Immature natural killer cell (primary cell): ENCODE results near the gene TMEM51. TPM values are rescaled to one million over a fixed set of nuclear protein-coding genes. Genes with fewer than 3 reads are reported as not detected.
A peak's percentile ranks its signal among the peaks of the same experiment; 100 is the strongest.

Source experiments
- DNase-seq, 3 donors: peaks; one replicate each; pipeline ENCODE4 v3.0.0; 2022; ENCODE audit warnings: mixed read lengths in 1 of 3
- H3K27ac Mint-ChIP-seq, 6 donors: one replicate each; pipeline ENCODE4 v1.8.0; 2020; ENCODE audit warnings: mixed read lengths in 6 of 6, mild to moderate bottlenecking in 5 of 6, inconsistent platforms in 4 of 6, moderate library complexity in 3 of 6
- H3K27me3 Mint-ChIP-seq, 3 donors: one replicate each; pipeline ENCODE4 v1.8.0; 2020 to 2021; ENCODE audit warnings: low read depth in 3 of 3, mild to moderate bottlenecking in 3 of 3, mixed read lengths in 3 of 3, moderate library complexity in 3 of 3, inconsistent platforms in 1 of 3
- H3K36me3 Mint-ChIP-seq, 3 donors: one replicate each; pipeline ENCODE4 v1.8.0; 2020; ENCODE audit warnings: mixed read lengths in 3 of 3, inconsistent platforms in 2 of 3, mild to moderate bottlenecking in 2 of 3
- H3K4me1 Mint-ChIP-seq, 2 donors: one replicate each; pipeline ENCODE4 v1.8.0; 2020; ENCODE audit warnings: inconsistent platforms in 2 of 2, mild to moderate bottlenecking in 2 of 2, mixed read lengths in 2 of 2, moderate library complexity in 1 of 2
- H3K4me3 Mint-ChIP-seq, 5 donors: one replicate each; pipeline ENCODE4 v1.8.0; 2020; ENCODE audit warnings: mild to moderate bottlenecking in 5 of 5, mixed read lengths in 5 of 5, inconsistent platforms in 3 of 5, moderate library complexity in 3 of 5
- H3K9me3 Mint-ChIP-seq, 6 donors: one replicate each; pipeline ENCODE4 v1.8.0; 2020; ENCODE audit warnings: mild to moderate bottlenecking in 6 of 6, mixed read lengths in 6 of 6, inconsistent platforms in 4 of 6, moderate library complexity in 3 of 6
- polyA plus RNA-seq, 3 donors: library from polyadenylated mRNA; unstranded; fragments of 300-500 nt; fragmentation: Illumina TruSeq; gene quantifications; one replicate each; pipeline ENCODE4 v1.2.3, GENCODE V29; 2021

TMEM51 gene
- polyA plus RNA-seq, 3 donors from 2014 or later = not detected

DNA sequence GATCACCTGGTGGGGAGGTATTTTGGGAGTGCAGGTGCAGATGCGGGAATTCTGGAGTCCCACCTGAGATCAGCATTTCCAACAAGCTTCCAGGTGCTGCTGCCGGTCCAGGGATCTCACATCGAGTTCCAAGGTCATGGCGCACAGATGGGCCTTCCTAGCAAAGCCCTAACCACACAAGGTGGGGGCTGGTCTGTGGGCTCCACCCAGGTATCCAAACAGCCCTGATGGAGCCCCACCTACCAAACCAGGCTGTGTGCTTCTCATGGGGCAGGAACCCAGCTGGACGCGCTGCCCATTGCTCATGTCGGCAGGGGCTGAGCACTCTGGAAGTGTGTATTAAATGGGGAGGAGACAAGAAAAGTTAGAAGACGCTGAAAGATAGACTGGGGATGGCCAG is 35.0 kb upstream of the TMEM51 start:
- no peak overlapping the region for H3K27ac Mint-ChIP-seq
- DNase-seq = no peak
- no peaks in the 10 kb centered on the region for H3K9me3 Mint-ChIP-seq
- peaks cover 0 to 9% (median 3%) of the 10 kb centered on the region in 3 donors for H3K27me3 Mint-ChIP-seq
- H3K4me3 Mint-ChIP-seq = no peak overlapping the region
- H3K36me3 Mint-ChIP-seq = no peaks in the 10 kb centered on the region
- H3K4me1 Mint-ChIP-seq = no peaks in the 10 kb centered on the region

GRCh38 chr1:15120251-15120945 is 33.1 kb upstream of the TMEM51 start:
- DNase-seq = no peak
- Mint-ChIP-seq H3K27me3 (peaks cover 0 to 11% (median 3%) of the 10 kb centered on the region in 3 donors), H3K27ac (no peak overlapping the region), H3K9me3 (no peaks in the 10 kb centered on the region), H3K4me1 (no peaks in the 10 kb centered on the region), H3K4me3 (no peak overlapping the region), H3K36me3 (no peaks in the 10 kb centered on the region)

DNA sequence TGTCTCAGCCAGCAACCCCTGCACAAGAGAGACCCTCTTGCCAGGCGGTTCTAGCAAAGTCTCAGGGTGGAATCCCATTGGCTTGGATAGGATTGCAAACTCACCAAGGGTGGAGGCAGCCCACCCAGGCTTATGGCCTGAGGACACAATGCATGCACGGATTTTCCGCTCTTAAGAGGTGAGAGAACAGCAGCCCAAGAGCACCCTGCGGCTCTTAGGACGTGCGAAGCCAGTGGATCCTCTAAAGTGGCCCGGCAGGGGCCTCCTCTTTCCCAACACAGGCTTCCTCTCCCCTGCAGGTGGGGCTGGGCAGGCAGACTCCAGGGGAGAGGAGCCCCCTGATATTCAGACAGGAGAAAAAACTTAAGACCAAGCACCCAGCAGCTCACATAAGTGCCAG is 31.2 kb upstream of the TMEM51 start:
- Mint-ChIP-seq H3K27ac (no peak overlapping the region), H3K36me3 (no peaks in the 10 kb centered on the region), H3K4me3 (no peak overlapping the region), H3K27me3 (peaks cover 0 to 11% (median 4%) of the 10 kb centered on the region in 3 donors), H3K9me3 (no peaks in the 10 kb centered on the region), H3K4me1 (no peaks in the 10 kb centered on the region)
- DNase-seq = no peak

- Mint-ChIP-seq H3K27ac (no peak overlapping the region), H3K9me3 (no peaks in the 10 kb centered on the region), H3K4me3 (no peak overlapping the region), H3K4me1 (no peaks in the 10 kb centered on the region), H3K36me3 (no peaks in the 10 kb centered on the region), H3K27me3 (peaks cover 0 to 11% (median 4%) of the 10 kb centered on the region in 3 donors)
- DNase-seq = no peak
These were observed 30.3 kb upstream of the TMEM51 start for GRCh38 chr1:15123270-15123669.

DNA sequence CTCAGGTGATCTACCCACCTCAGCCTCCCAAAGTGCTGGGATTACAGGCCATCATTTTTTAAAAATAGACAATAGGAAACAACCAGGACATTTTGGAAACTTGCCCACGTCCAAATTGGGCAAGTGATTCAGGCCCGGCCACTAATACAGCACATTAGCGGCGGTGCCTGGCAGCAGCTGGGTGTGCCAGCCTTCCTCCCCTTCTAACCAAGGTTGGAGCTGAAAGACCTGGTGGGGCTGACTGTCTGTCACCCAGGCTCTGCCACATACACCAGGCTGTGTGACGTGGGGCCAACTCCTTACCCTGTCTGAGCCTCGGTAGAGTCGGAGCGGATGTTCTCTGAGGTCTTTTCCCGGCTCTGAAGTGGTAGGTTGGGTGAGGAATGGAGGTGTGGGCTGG is 29.6 kb upstream of the TMEM51 start:
- H3K9me3 Mint-ChIP-seq = no peaks in the 10 kb centered on the region
- no peak for DNase-seq
- no peak overlapping the region for H3K4me3 Mint-ChIP-seq
- no peak overlapping the region for H3K27ac Mint-ChIP-seq
- H3K4me1 Mint-ChIP-seq = no peaks in the 10 kb centered on the region
- H3K27me3 Mint-ChIP-seq = peaks cover 4 to 10% (median 5%) of the 10 kb centered on the region in 3 donors
- H3K36me3 Mint-ChIP-seq = no peaks in the 10 kb centered on the region

- H3K4me1 Mint-ChIP-seq = no peaks in the 10 kb centered on the region
- H3K27ac Mint-ChIP-seq = no peak overlapping the region
- peaks cover 4 to 9% (median 5%) of the 10 kb centered on the region in 3 donors for H3K27me3 Mint-ChIP-seq
- no peaks in the 10 kb centered on the region for H3K36me3 Mint-ChIP-seq
- H3K4me3 Mint-ChIP-seq = no peak overlapping the region
- H3K9me3 Mint-ChIP-seq = no peaks in the 10 kb centered on the region
- DNase-seq = no peak
These were observed 29.0 kb upstream of the TMEM51 start for GRCh38 chr1:15124362-15125100.

DNA sequence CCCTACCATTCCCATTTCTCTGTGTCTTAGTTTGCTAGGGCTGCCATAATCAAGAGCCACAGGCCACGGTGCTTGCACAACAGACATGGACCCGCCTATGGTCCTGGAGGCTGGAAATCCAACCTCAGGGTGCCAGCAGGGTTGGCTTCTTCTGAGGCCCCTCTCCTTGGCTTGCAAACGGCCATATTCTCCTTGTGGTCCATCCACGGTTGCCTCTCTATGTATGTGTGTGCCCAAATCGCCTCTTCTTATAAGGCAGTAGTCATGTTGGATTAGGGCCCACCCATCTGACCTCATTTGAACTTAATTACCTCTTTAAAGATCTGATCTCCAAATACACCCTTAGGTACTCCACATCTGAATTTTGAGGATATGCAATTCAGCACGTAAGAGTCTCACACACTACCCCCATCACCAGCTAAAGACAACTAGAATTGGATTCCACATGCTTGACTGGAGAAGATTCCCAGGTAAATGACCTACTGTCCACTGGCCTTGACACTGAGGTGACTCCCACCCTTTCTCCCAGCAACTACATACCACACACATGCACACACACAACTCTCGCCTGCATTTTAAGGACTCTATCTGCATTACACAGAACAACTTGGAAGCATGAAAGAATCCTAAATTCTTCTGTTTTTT is 28.3 kb upstream of the TMEM51 start:
- no peaks in the 10 kb centered on the region for H3K36me3 Mint-ChIP-seq
- no peak overlapping the region for H3K4me3 Mint-ChIP-seq
- H3K9me3 Mint-ChIP-seq = no peaks in the 10 kb centered on the region
- H3K4me1 Mint-ChIP-seq = no peaks in the 10 kb centered on the region
- no peak for DNase-seq
- no peak overlapping the region for H3K27ac Mint-ChIP-seq
- peaks cover 4 to 9% (median 8%) of the 10 kb centered on the region in 3 donors for H3K27me3 Mint-ChIP-seq

- no peaks in the 10 kb centered on the region for H3K9me3 Mint-ChIP-seq
- DNase-seq = no peak
- no peaks in the 10 kb centered on the region for H3K36me3 Mint-ChIP-seq
- no peak overlapping the region for H3K4me3 Mint-ChIP-seq
- no peaks in the 10 kb centered on the region for H3K4me1 Mint-ChIP-seq
- peaks cover 2 to 8% (median 4%) of the 10 kb centered on the region in 3 donors for H3K27me3 Mint-ChIP-seq
- no peak overlapping the region for H3K27ac Mint-ChIP-seq
These were observed 25.5 kb upstream of the TMEM51 start for GRCh38 chr1:15128077-15128476.

DNA sequence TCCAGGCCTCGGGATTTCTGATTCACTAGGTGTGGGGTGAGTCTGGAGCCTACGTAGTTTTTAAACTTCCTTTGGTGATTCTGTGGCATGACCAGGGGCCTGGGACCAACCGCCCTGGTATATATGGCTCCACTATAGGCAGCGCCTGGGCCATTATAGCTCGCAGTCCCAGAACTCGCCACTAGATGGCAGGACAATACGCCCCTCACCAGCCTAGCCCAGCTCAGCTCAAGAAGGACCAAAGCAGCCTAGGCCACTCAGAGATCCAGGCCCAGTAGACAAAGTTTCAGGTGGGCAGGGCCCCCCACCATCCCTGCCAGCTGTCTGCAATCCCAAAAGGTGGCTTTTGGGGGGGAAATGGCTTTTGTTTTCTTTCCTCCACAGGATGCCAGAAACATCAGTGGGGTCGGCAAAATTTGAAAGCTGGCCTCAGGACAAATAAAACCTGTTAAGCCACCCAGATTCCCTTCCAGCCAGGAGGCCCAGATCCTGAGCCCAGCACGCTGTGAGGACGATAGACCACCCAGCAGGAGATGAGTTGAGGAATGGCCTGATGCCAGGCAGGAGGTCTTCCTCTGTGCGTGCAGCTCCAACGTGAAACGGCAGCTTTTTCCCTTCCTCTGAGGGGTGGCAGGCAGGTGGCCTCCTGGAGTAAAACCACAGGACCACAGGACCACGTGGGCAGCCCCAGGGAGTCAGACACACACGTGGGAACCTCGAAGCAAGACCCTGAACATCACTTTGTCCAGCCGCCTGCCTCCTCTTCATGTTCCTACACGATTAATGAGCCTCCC is 24.8 kb upstream of the TMEM51 start:
- peaks cover 2 to 8% (median 4%) of the 10 kb centered on the region in 3 donors for H3K27me3 Mint-ChIP-seq
- H3K27ac Mint-ChIP-seq = no peak overlapping the region
- peak; percentile 60 to 71 (median 67) for DNase-seq
- no peaks in the 10 kb centered on the region for H3K36me3 Mint-ChIP-seq
- H3K4me1 Mint-ChIP-seq = no peaks in the 10 kb centered on the region
- H3K9me3 Mint-ChIP-seq = no peaks in the 10 kb centered on the region
- no peak overlapping the region for H3K4me3 Mint-ChIP-seq

DNA sequence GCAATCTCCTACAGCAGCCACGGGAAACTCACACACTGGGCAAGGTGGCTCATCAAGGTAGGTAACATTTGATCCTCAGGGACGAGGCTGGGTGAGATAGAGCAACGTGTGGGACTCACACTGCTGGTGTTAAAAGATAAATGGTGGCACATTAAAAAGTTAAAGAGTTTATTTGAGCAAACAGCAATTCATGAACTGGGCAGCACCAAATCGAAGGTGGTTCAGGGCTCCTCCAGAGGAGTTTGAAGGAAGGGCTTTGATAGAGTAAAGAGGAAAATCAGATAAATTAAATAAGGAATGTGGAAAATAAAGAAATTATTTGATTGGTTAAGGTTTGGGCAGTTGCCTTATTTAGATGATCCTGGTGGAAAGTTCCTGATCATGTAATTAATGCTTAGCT is 23.6 kb upstream of the TMEM51 start:
- Mint-ChIP-seq H3K4me1 (no peaks in the 10 kb centered on the region), H3K27ac (no peak overlapping the region), H3K27me3 (peaks cover 3 to 9% (median 8%) of the 10 kb centered on the region in 3 donors), H3K36me3 (no peaks in the 10 kb centered on the region), H3K9me3 (no peaks in the 10 kb centered on the region), H3K4me3 (no peak overlapping the region)
- DNase-seq = no peak

GRCh38 chr1:15130607-15131006 is 22.9 kb upstream of the TMEM51 start:
- H3K36me3 Mint-ChIP-seq = no peaks in the 10 kb centered on the region
- H3K27ac Mint-ChIP-seq = no peak overlapping the region
- H3K9me3 Mint-ChIP-seq = no peaks in the 10 kb centered on the region
- DNase-seq = no peak
- no peak overlapping the region for H3K4me3 Mint-ChIP-seq
- no peaks in the 10 kb centered on the region for H3K4me1 Mint-ChIP-seq
- H3K27me3 Mint-ChIP-seq = peaks cover 3 to 14% (median 8%) of the 10 kb centered on the region in 3 donors

DNA sequence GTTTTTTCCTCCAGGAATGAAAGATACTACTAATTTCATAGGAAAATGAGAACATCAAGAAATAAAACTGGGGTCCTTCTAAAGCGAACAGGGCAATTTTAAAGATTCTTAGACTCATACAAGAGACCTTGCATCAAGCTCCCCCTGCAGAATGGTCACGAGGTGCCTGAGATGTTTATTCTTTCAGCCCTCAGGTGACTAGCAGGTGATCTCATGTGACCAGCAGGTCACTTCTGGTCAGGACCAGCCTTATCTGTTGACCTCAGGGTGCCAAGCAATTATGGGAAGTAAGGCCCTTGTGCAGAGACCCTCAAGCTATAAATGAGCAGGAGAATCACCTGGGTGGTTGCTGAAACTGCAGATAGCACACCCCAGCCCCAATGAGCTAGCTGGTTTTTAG is 20.6 kb upstream of the TMEM51 start:
- peaks cover 3 to 13% (median 8%) of the 10 kb centered on the region in 3 donors for H3K27me3 Mint-ChIP-seq

GRCh38 chr1:15134285-15134684 is 19.3 kb upstream of the TMEM51 start:
- Mint-ChIP-seq H3K27me3 (peaks cover 2 to 13% (median 4%) of the 10 kb centered on the region in 3 donors), H3K4me1 (peaks cover 9 to 12% of the 10 kb centered on the region in 2 donors), H3K27ac (no peak overlapping the region), H3K9me3 (no peaks in the 10 kb centered on the region), H3K36me3 (no peaks in the 10 kb centered on the region), H3K4me3 (no peak overlapping the region)
- DNase-seq = no peak

More for the DNA sequence above, 20.6 kb upstream of the TMEM51 start:
- H3K9me3 Mint-ChIP-seq = no peaks in the 10 kb centered on the region
- DNase-seq = no peak
- no peak overlapping the region for H3K4me3 Mint-ChIP-seq
- no peak overlapping the region for H3K27ac Mint-ChIP-seq
- no peaks in the 10 kb centered on the region for H3K36me3 Mint-ChIP-seq
- H3K4me1 Mint-ChIP-seq = peaks cover 5 to 6% of the 10 kb centered on the region in 2 donors
